Gastroesophageal sphincter (tissue), 3 donors: ENCODE measurements around the gene MAP3K14.

Source experiments
- EP300 ChIP-seq: sonication (generic); formaldehyde crosslinking; IDR thresholded peaks from one replicate; pipeline ENCODE4 v1.6.1; 2017; ENCODE audit warnings: antibody characterized with exemption, mild to moderate bottlenecking
- POLR2AphosphoS5 ChIP-seq: sonication (generic); formaldehyde crosslinking; IDR thresholded peaks from one replicate; pipeline ENCODE4 v1.6.1; 2017; ENCODE audit warnings: antibody characterized with exemption
- TF ChIP-seq, protein P1 (sequence below), 4 experiments: fragments of 200-600 bp in 2 of 4; fragments of 450-650 bp in 2 of 4; sonication (generic) in 1 of 4; IDR thresholded peaks; one replicate each; pipeline ENCODE4 v1.5.1; 2017 to 2019; ENCODE audit warnings: antibody characterized with exemption in 4 of 4, mild to moderate bottlenecking in 2 of 4, moderate library complexity in 2 of 4

DNA sequence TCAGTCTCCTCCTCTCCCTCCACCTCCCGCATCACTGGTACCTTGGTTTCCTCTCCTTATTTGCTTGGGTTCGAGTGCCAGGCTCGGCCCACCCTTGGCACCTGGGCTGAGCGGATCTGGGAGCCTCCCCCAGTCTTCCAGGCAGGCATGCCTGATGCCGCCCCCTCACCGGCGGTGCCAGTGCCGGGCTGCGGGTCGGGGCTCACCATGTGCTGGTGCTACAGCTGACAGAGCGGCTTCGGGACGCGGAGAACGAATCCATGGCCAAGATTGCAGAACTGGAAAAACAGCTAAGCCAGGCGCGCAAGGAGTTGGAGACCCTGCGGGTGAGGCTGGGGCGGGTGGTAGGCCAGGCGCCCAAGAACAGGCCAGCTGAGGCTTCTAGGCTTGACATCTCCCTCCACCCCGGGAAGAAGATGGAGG, 75.9 kb downstream of the MAP3K14 start:
- TF ChIP-seq, protein P1, sequence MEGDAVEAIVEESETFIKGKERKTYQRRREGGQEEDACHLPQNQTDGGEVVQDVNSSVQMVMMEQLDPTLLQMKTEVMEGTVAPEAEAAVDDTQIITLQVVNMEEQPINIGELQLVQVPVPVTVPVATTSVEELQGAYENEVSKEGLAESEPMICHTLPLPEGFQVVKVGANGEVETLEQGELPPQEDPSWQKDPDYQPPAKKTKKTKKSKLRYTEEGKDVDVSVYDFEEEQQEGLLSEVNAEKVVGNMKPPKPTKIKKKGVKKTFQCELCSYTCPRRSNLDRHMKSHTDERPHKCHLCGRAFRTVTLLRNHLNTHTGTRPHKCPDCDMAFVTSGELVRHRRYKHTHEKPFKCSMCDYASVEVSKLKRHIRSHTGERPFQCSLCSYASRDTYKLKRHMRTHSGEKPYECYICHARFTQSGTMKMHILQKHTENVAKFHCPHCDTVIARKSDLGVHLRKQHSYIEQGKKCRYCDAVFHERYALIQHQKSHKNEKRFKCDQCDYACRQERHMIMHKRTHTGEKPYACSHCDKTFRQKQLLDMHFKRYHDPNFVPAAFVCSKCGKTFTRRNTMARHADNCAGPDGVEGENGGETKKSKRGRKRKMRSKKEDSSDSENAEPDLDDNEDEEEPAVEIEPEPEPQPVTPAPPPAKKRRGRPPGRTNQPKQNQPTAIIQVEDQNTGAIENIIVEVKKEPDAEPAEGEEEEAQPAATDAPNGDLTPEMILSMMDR (IDR thresholded peaks at IDR 0.05) = no peak
- TF ChIP-seq EP300 (no peak), POLR2AphosphoS5 (no peak)
